Neural cell (in vitro differentiated cells): ENCODE data around the gene PPM1B. TPM values are rescaled to one million over a fixed set of nuclear protein-coding genes. Genes with fewer than 3 reads are reported as not detected.

Experiments used
- H2AFZ ChIP-seq: fragments of 200-600, 300-800 bp; sonication (generic), shearing (Covaris generic); 2 replicates; pipeline ENCODE4 v1.6.0; 2014; ENCODE audit warnings: low read depth, mild to moderate bottlenecking, antibody characterized with exemption, low read length, moderate library complexity
- H3F3A ChIP-seq: fragments of 200-600 bp; shearing (Covaris generic); 2 replicates; pipeline ENCODE4 v1.6.1; 2016; ENCODE audit warnings: mild to moderate bottlenecking, moderate library complexity, mixed read lengths, antibody characterized with exemption, low read length; ENCODE audit not compliant: insufficient read depth, poor library complexity, severe bottlenecking
- H3K27ac ChIP-seq: fragments of 200-600, 300-800 bp; sonication (generic), shearing (Covaris generic); 2 replicates; pipeline ENCODE4 v1.5.1; 2014; ENCODE audit warnings: mild to moderate bottlenecking, low read length, moderate library complexity
- H3K27me3 ChIP-seq: fragments of 300-800, 200-600 bp; sonication (generic), shearing (Covaris generic); 2 replicates; pipeline ENCODE4 v1.6.0; 2014; ENCODE audit warnings: mild to moderate bottlenecking, low read depth, low read length, moderate library complexity; ENCODE audit not compliant: insufficient read depth
- H3K36me3 ChIP-seq: fragments of 300-800, 200-600 bp; sonication (generic), shearing (Covaris generic); 2 replicates; pipeline ENCODE4 v1.5.1; 2014; ENCODE audit warnings: mild to moderate bottlenecking, antibody characterized with exemption, low read length, moderate library complexity; ENCODE audit not compliant: insufficient read depth
- H3K4me2 ChIP-seq: fragments of 300-800, 200-600 bp; sonication (generic), shearing (Covaris generic); 2 replicates; pipeline ENCODE4 v1.6.0; 2014; ENCODE audit warnings: mild to moderate bottlenecking, low read length
- H3K4me3 ChIP-seq: fragments of 300-800, 200-600 bp; sonication (generic), shearing (Covaris generic); 2 replicates; pipeline ENCODE4 v1.5.1; 2014; ENCODE audit warnings: mild to moderate bottlenecking, low read length, moderate library complexity
- H3K79me2 ChIP-seq: fragments of 200-600 bp; shearing (Covaris generic); replicated peaks from 2 replicates; pipeline ENCODE4 v1.6.0; 2014; ENCODE audit warnings: mild to moderate bottlenecking, low read length, moderate library complexity; ENCODE audit not compliant: insufficient read depth
- H3K9ac ChIP-seq: fragments of 300-800, 200-600 bp; sonication (generic), shearing (Covaris generic); 2 replicates; pipeline ENCODE4 v1.6.1; 2016; ENCODE audit warnings: mild to moderate bottlenecking, low read length, mixed read lengths
- H3K9me2 ChIP-seq: fragments of 200-600 bp; shearing (Covaris generic); 2 replicates; pipeline ENCODE4 v1.6.1; 2016; ENCODE audit warnings: mild to moderate bottlenecking, low read length, mixed read lengths; ENCODE audit not compliant: insufficient read depth
- H3K9me3 ChIP-seq: fragments of 200-600, 300-800 bp; sonication (generic), shearing (Covaris generic); 2 replicates; pipeline ENCODE4 v1.6.1; 2016; ENCODE audit warnings: mild to moderate bottlenecking, mixed run types, low read length, moderate library complexity, mixed read lengths
- H4K20me1 ChIP-seq: fragments of 200-600 bp; shearing (Covaris generic); 2 replicates; pipeline ENCODE4 v1.6.1; 2016; ENCODE audit warnings: mild to moderate bottlenecking, mixed run types; ENCODE audit not compliant: insufficient read depth
- EP300 ChIP-seq: fragments of 450-650 bp; conservative IDR thresholded peaks from 2 replicates; pipeline ENCODE4 v1.6.1; 2014; ENCODE audit warnings: antibody characterized with exemption, mild to moderate bottlenecking, moderate library complexity; ENCODE audit not compliant: poor library complexity, severe bottlenecking
- EZH2 ChIP-seq: fragments of 200-600, 300-800 bp; shearing (Covaris generic), sonication (generic); IDR thresholded peaks from 2 replicates; pipeline ENCODE4 v1.6.1; 2014; ENCODE audit warnings: antibody characterized with exemption, low read length, borderline replicate concordance, mild to moderate bottlenecking; ENCODE audit not compliant: insufficient read depth, poor library complexity, severe bottlenecking
- MXI1 ChIP-seq: fragments of 450-650 bp; conservative IDR thresholded peaks from 2 replicates; pipeline ENCODE4 v1.6.1; 2014; ENCODE audit warnings: antibody characterized with exemption, mild to moderate bottlenecking; ENCODE audit not compliant: poor library complexity, severe bottlenecking
- POLR2AphosphoS5 ChIP-seq: IDR thresholded peaks from 2 replicates; pipeline ENCODE4 v1.6.1; 2012
- RAD21 ChIP-seq: fragments of 450-650 bp; conservative IDR thresholded peaks from 2 replicates; pipeline ENCODE4 v1.6.1; 2014; ENCODE audit warnings: antibody characterized with exemption, mild to moderate bottlenecking, moderate library complexity
- REST ChIP-seq: IDR thresholded peaks from 2 replicates; pipeline ENCODE4 v1.6.1; 2012; ENCODE audit warnings: borderline replicate concordance
- SMC3 ChIP-seq: fragments of 450-650 bp; conservative IDR thresholded peaks from 2 replicates; pipeline ENCODE4 v1.6.1; 2014; ENCODE audit warnings: antibody characterized with exemption, mild to moderate bottlenecking, moderate library complexity; ENCODE audit not compliant: poor library complexity
- TAF1 ChIP-seq: IDR thresholded peaks from 2 replicates; pipeline ENCODE4 v1.6.1; 2012; ENCODE audit warnings: low read depth
- polyA plus RNA-seq: library from polyadenylated mRNA; depleted of rRNA; stranded (reverse); fragments of >200 nt; gene quantifications from 2 replicates; pipeline ENCODE4 v1.2.3, GENCODE V29; 2014
- TF ChIP-seq, protein P1 (sequence below): fragments of 450-650 bp; IDR thresholded peaks from 2 replicates; pipeline ENCODE4 v1.5.1; 2014; ENCODE audit warnings: antibody characterized with exemption, mild to moderate bottlenecking, moderate library complexity; ENCODE audit not compliant: poor library complexity, severe bottlenecking

Gene PPM1B
- polyA plus RNA-seq, 1 donor from 2014 or later: 116 TPM

- Histone ChIP-seq H3K27me3 (no peaks in the 10 kb centered on the region), H3K9me2 (no peaks in the 10 kb centered on the region), H3K4me3 (no peak overlapping the region), H3K4me2 (no peak overlapping the region), H3F3A (no peaks in the 10 kb centered on the region), H4K20me1 (no peaks in the 10 kb centered on the region), H3K79me2 (no peaks in the 10 kb centered on the region), H3K9me3 (no peaks in the 10 kb centered on the region), H3K27ac (no peak overlapping the region), H2AFZ (no peak overlapping the region), H3K9ac (no peak overlapping the region), H3K36me3 (no peaks in the 10 kb centered on the region)
- TF ChIP-seq EP300: no peak
- TF ChIP-seq POLR2AphosphoS5: no peak
- TF ChIP-seq EZH2: no peak
- no peak for TF ChIP-seq RAD21
- no peak for TF ChIP-seq REST
- TF ChIP-seq TAF1: no peak
- TF ChIP-seq, protein P1, sequence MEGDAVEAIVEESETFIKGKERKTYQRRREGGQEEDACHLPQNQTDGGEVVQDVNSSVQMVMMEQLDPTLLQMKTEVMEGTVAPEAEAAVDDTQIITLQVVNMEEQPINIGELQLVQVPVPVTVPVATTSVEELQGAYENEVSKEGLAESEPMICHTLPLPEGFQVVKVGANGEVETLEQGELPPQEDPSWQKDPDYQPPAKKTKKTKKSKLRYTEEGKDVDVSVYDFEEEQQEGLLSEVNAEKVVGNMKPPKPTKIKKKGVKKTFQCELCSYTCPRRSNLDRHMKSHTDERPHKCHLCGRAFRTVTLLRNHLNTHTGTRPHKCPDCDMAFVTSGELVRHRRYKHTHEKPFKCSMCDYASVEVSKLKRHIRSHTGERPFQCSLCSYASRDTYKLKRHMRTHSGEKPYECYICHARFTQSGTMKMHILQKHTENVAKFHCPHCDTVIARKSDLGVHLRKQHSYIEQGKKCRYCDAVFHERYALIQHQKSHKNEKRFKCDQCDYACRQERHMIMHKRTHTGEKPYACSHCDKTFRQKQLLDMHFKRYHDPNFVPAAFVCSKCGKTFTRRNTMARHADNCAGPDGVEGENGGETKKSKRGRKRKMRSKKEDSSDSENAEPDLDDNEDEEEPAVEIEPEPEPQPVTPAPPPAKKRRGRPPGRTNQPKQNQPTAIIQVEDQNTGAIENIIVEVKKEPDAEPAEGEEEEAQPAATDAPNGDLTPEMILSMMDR: no peak
- no peak for TF ChIP-seq MXI1
- TF ChIP-seq SMC3: no peak
These were observed 48.2 kb upstream of the PPM1B start for GRCh38 chr2:44120428-44120827.

DNA sequence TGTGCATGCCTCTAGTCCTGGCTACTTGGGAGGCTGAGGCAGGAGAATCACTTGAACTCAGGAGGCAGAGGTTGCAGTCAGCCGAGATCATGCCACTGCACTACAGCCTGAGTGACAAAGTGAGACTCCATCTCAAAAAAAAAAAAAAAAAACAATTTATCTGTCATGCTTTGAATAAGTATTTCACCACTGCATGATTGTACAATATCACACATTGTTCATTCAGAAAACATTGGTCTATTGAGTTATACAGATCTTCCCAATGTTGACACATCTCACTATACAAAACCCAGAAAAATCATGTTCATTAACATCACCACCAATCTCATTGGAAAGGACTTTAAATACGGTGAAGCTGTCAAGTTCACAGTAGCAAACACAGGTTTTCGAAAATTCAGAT lies 46.8 kb upstream of the PPM1B start:
- no peak for TF ChIP-seq POLR2AphosphoS5
- TF ChIP-seq, protein P1: no peak
- no peak for TF ChIP-seq RAD21
- no peak for TF ChIP-seq MXI1
- TF ChIP-seq EZH2: no peak
- TF ChIP-seq REST: no peak
- no peak for TF ChIP-seq EP300
- no peak for TF ChIP-seq TAF1
- no peak for TF ChIP-seq SMC3
- H3K27ac ChIP-seq: no peak overlapping the region
- no peaks in the 10 kb centered on the region for H4K20me1 ChIP-seq

More for the DNA sequence above, 46.8 kb upstream of the PPM1B start:
- Histone ChIP-seq H2AFZ (no peak overlapping the region), H3K79me2 (no peaks in the 10 kb centered on the region), H3K4me3 (no peak overlapping the region), H3K27me3 (no peaks in the 10 kb centered on the region), H3F3A (no peaks in the 10 kb centered on the region), H3K36me3 (no peaks in the 10 kb centered on the region), H3K4me2 (no peak overlapping the region), H3K9ac (no peak overlapping the region), H3K9me2 (no peaks in the 10 kb centered on the region), H3K9me3 (no peaks in the 10 kb centered on the region)
